CD4-positive, alpha-beta T cell (primary cell): ENCODE measurements around the gene ARHGEF17. TPM values are rescaled to one million over a fixed set of nuclear protein-coding genes. Genes with fewer than 3 reads are reported as not detected.

ENCODE experiments used
- ATAC-seq: fragments of 200-7000 bp; cut with Tn5 transposase; one replicate; pipeline ENCODE4 v1.10.0; 2022; ENCODE audit warnings: mild to moderate bottlenecking; ENCODE audit not compliant: poor library complexity
- CTCF ChIA-PET: fragments of 350-600 bp; sonication (Branson Sonifier 250); formaldehyde crosslinking; loops from one replicate; lab custom pipeline; 2021; ENCODE audit warnings: antibody characterized with exemption, inconsistent platforms; lab: Charles Lee
- POLR2A ChIA-PET: fragments of 350-600 bp; sonication (Branson Sonifier 250); formaldehyde crosslinking; loops from one replicate; lab custom pipeline; 2021; ENCODE audit warnings: antibody characterized with exemption, inconsistent platforms; lab: Charles Lee
- DNase-seq, 14 experiments: peaks; one replicate each; pipeline ENCODE4 v3.0.0-alpha.2; 2013 to 2020; ENCODE audit warnings: mixed read lengths in 2 of 14
- H3K27ac ChIP-seq, 2 donors: one replicate each; pipeline versions ENCODE4 v1.5.1 to v1.7.0; 2013; ENCODE audit warnings: low read length in 2 of 2, low read depth in 1 of 2, mild to moderate bottlenecking in 1 of 2
- H3K27me3 ChIP-seq, 2 experiments: 1 replicate in 1 of 2; 2 replicates in 1 of 2; pipeline versions ENCODE4 v1.6.1 to v1.7.0; 2013; ENCODE audit warnings: low read length in 2 of 2, control low read depth in 1 of 2, mild to moderate bottlenecking in 1 of 2, moderate library complexity in 1 of 2; ENCODE audit not compliant: insufficient read depth in 2 of 2, control insufficient read depth in 1 of 2
- H3K36me3 ChIP-seq: one replicate; pipeline ENCODE4 v1.6.1; 2013; ENCODE audit warnings: low read length, control low read depth; ENCODE audit not compliant: insufficient read depth
- H3K4me1 ChIP-seq: one replicate; pipeline ENCODE4 v1.6.1; 2013; ENCODE audit warnings: low read length, control low read depth; ENCODE audit not compliant: insufficient read depth
- H3K4me3 ChIP-seq: one replicate; pipeline ENCODE4 v1.5.1; 2013; ENCODE audit warnings: mild to moderate bottlenecking, low read length, moderate library complexity
- H3K9me3 ChIP-seq, 2 experiments: 1 replicate in 1 of 2; 2 replicates in 1 of 2; pipeline versions ENCODE4 v1.6.1 to v1.7.0; 2013; ENCODE audit warnings: low read length in 2 of 2, mild to moderate bottlenecking in 2 of 2, control low read depth in 1 of 2, moderate library complexity in 1 of 2; ENCODE audit not compliant: control insufficient read depth in 1 of 2, insufficient read depth in 1 of 2
- H3K27ac Mint-ChIP-seq: one replicate; pipeline ENCODE4 v1.8.0; 2020; ENCODE audit warnings: mixed read lengths
- H3K27me3 Mint-ChIP-seq: one replicate; pipeline ENCODE4 v1.8.0; 2021; ENCODE audit warnings: mixed read lengths
- H3K36me3 Mint-ChIP-seq: one replicate; pipeline ENCODE4 v1.8.0; 2021; ENCODE audit warnings: low read depth, mixed read lengths
- H3K4me1 Mint-ChIP-seq: one replicate; pipeline ENCODE4 v1.8.0; 2021; ENCODE audit warnings: low read depth, mixed read lengths
- H3K4me3 Mint-ChIP-seq: one replicate; pipeline ENCODE4 v1.8.0; 2020; ENCODE audit warnings: mild to moderate bottlenecking, mixed read lengths
- H3K9me3 Mint-ChIP-seq: one replicate; pipeline ENCODE4 v1.8.0; 2020; ENCODE audit warnings: mixed read lengths
- intact Hi-C, 2 experiments: fragments of 100-400 bp; cut with DNase I in 1 of 2; cut with micrococcal nuclease in 1 of 2; formaldehyde crosslinking; loops; one replicate each; pipeline versions ENCODE4 v1.15.1 to v1.9.0; 2023 to 2025; cut with DNase I, micrococcal nuclease
- total RNA-seq, 174 experiments: library from RNA in 2 of 174; stranded (reverse) in 2 of 174; gene quantifications; one replicate each; pipeline ENCODE4 v1.2.3 and lab custom pipeline; 2021 to 2026
- TF ChIP-seq, protein P1 (sequence below): fragments of 200-600 bp; IDR thresholded peaks from one replicate; pipeline ENCODE4 v1.8.0; 2022; ENCODE audit warnings: antibody characterized with exemption, mild to moderate bottlenecking

ARHGEF17 gene
- total RNA-seq, 2 experiments from 2014 or later, result not detected

- POLR2A ChIA-PET, result no interaction called here
Measured at GRCh38 chr11:73348838-73349237, 40.8 kb downstream of the ARHGEF17 start.

DNA sequence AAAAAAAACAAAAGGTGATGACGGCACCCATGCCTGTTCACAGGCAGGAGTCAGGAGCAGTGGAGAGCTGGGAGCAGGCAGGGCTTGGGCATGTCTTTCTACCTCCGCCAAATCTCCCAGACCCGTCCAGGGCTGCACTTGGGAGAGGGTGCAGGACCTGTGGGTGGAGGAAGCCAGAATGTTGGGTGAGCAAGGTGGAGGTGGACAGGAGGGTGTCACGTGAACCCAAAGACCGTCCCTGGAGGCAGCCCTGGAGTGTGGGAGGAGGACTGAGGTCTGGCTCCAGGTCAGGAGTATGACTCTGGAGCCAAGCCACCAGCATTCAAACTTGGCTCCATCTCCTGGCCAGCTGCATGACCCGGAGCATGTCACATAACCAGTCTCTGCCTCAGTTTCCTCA, 41.6 kb downstream of the ARHGEF17 start:
- intact Hi-C loops, result no loop called here

More at GRCh38 chr11:73348838-73349237, 40.8 kb downstream of the ARHGEF17 start:
- Mint-ChIP-seq H3K36me3 (no peaks in the 10 kb centered on the region), H3K4me1 (no peaks in the 10 kb centered on the region), H3K4me3 (no peak overlapping the region), H3K27ac (no peak overlapping the region), H3K9me3 (no peaks in the 10 kb centered on the region), H3K27me3 (no peaks in the 10 kb centered on the region)
- Histone ChIP-seq H3K4me1 (peaks cover 3% of the 10 kb centered on the region), H3K36me3 (no peaks in the 10 kb centered on the region), H3K27ac (no peak overlapping the region), H3K27me3 (no peaks in the 10 kb centered on the region), H3K9me3 (no peaks in the 10 kb centered on the region), H3K4me3 (no peak overlapping the region)
- no peak for ATAC-seq
- TF ChIP-seq, protein P1, sequence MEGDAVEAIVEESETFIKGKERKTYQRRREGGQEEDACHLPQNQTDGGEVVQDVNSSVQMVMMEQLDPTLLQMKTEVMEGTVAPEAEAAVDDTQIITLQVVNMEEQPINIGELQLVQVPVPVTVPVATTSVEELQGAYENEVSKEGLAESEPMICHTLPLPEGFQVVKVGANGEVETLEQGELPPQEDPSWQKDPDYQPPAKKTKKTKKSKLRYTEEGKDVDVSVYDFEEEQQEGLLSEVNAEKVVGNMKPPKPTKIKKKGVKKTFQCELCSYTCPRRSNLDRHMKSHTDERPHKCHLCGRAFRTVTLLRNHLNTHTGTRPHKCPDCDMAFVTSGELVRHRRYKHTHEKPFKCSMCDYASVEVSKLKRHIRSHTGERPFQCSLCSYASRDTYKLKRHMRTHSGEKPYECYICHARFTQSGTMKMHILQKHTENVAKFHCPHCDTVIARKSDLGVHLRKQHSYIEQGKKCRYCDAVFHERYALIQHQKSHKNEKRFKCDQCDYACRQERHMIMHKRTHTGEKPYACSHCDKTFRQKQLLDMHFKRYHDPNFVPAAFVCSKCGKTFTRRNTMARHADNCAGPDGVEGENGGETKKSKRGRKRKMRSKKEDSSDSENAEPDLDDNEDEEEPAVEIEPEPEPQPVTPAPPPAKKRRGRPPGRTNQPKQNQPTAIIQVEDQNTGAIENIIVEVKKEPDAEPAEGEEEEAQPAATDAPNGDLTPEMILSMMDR, result no peak
- DNase-seq, result no peak
- CTCF ChIA-PET, result interaction anchor here (4.3 kb wide), 1 partner anchor 44 kb away, joined by 67 read pairs; no protein-coding TSS in a partner anchor
- intact Hi-C loops, result no loop called here

GRCh38 chr11:73350908-73351636, 43.0 kb downstream of the ARHGEF17 start:
- no peaks in the 10 kb centered on the region for H3K27me3 ChIP-seq
- no peaks in the 10 kb centered on the region for H3K9me3 ChIP-seq
- H3K36me3 Mint-ChIP-seq, result no peaks in the 10 kb centered on the region
- H3K4me1 ChIP-seq, result peaks cover 3% of the 10 kb centered on the region
- DNase-seq (peak; percentile 36 to 87 (median 54)), ATAC-seq (peak; percentile 94)
- H3K36me3 ChIP-seq, result no peaks in the 10 kb centered on the region
- H3K27ac ChIP-seq, result no peak overlapping the region
- CTCF ChIA-PET, result interaction anchor here (0.5 to 4.3 kb wide), 32 partner anchors 11 to 309 kb away, joined by 3 to 67 read pairs (median 4); partner anchors contain the start of gene RELT
- POLR2A ChIA-PET, result interaction anchor here (0.7 to 1.4 kb wide), 6 partner anchors 15 to 47 kb away, joined by 4 to 8 read pairs (median 5); no protein-coding TSS in a partner anchor
- H3K27me3 Mint-ChIP-seq, result no peaks in the 10 kb centered on the region
- no peaks in the 10 kb centered on the region for H3K4me1 Mint-ChIP-seq
- H3K4me3 ChIP-seq, result no peak overlapping the region
- TF ChIP-seq, protein P1, result peak; percentile 98
- no peak overlapping the region for H3K27ac Mint-ChIP-seq
- intact Hi-C loops, result loop anchor here (1.0 kb wide), 4 partner anchors 25 to 310 kb away; partner anchors contain the start of gene RELT (in 2 of the 2)
- H3K9me3 Mint-ChIP-seq, result no peaks in the 10 kb centered on the region
- no peak overlapping the region for H3K4me3 Mint-ChIP-seq

More for the DNA sequence above, 41.6 kb downstream of the ARHGEF17 start:
- no peaks in the 10 kb centered on the region for H3K36me3 ChIP-seq
- ATAC-seq, result no peak
- TF ChIP-seq, protein P1, result no peak
- Mint-ChIP-seq H3K27ac (no peak overlapping the region), H3K4me3 (no peak overlapping the region), H3K36me3 (no peaks in the 10 kb centered on the region), H3K4me1 (no peaks in the 10 kb centered on the region), H3K27me3 (no peaks in the 10 kb centered on the region), H3K9me3 (no peaks in the 10 kb centered on the region)
- CTCF ChIA-PET, result interaction anchor here (1.1 to 4.3 kb wide), 3 partner anchors 17 to 276 kb away, joined by 3 to 67 read pairs (median 15); no protein-coding TSS in a partner anchor
- no peaks in the 10 kb centered on the region for H3K27me3 ChIP-seq
- no peaks in the 10 kb centered on the region for H3K9me3 ChIP-seq
- no peak overlapping the region for H3K27ac ChIP-seq
- POLR2A ChIA-PET, result no interaction called here
- H3K4me1 ChIP-seq, result peaks cover 3% of the 10 kb centered on the region
- DNase-seq, result no peak
- no peak overlapping the region for H3K4me3 ChIP-seq
